HG03139 (cell line): ENCODE data around the gene DIP2A.
"Not testable (repeated sequence)": the region's sequence is repeated elsewhere in the genome, so short reads cannot be mapped to it uniquely, and the experiment has no call there.

Source experiments
- ATAC-seq: cut with Tn5 transposase; IDR thresholded peaks from one replicate; pipeline ENCODE4 v1.9.1; 2021; ENCODE audit not compliant: unreplicated experiment

DIP2A gene

GRCh38 chr21:46425571-46425970 is 33.1 kb upstream of the DIP2A start:
- ATAC-seq: no peak

GRCh38 chr21:46426313-46427046 is 32.2 kb upstream of the DIP2A start:
- no peak for ATAC-seq

GRCh38 chr21:46427516-46427915 is 31.2 kb upstream of the DIP2A start:
- no peak for ATAC-seq

GRCh38 chr21:46428286-46428685 is 30.4 kb upstream of the DIP2A start:
- no peak for ATAC-seq

GRCh38 chr21:46428987-46429710 is 29.5 kb upstream of the DIP2A start:
- no peak for ATAC-seq

GRCh38 chr21:46429754-46430681 is 28.7 kb upstream of the DIP2A start:
- no peak for ATAC-seq

GRCh38 chr21:46431448-46431847 is 27.2 kb upstream of the DIP2A start:
- no peak for ATAC-seq

- no peak for ATAC-seq
Measured at GRCh38 chr21:46431884-46432488, 26.7 kb upstream of the DIP2A start.

- ATAC-seq: not testable (repeated sequence)
Measured at GRCh38 chr21:46433116-46433515, 25.6 kb upstream of the DIP2A start.

- no peak for ATAC-seq
Measured at GRCh38 chr21:46434322-46434958, 24.3 kb upstream of the DIP2A start.

GRCh38 chr21:46435786-46436227 is 22.9 kb upstream of the DIP2A start:
- ATAC-seq: no peak

- no peak for ATAC-seq
Measured at GRCh38 chr21:46436621-46437020, 22.1 kb upstream of the DIP2A start.

- no peak for ATAC-seq
Measured at GRCh38 chr21:46437096-46437498, 21.6 kb upstream of the DIP2A start.

GRCh38 chr21:46437511-46437910 is 21.2 kb upstream of the DIP2A start:
- ATAC-seq: no peak

- no peak for ATAC-seq
Measured at GRCh38 chr21:46438241-46438640, 20.4 kb upstream of the DIP2A start.

- ATAC-seq: no peak
Measured at GRCh38 chr21:46439906-46440305, 18.8 kb upstream of the DIP2A start.

- ATAC-seq: no peak
Measured at GRCh38 chr21:46441331-46441730, 17.4 kb upstream of the DIP2A start.

GRCh38 chr21:46441961-46442498 is 16.7 kb upstream of the DIP2A start:
- no peak for ATAC-seq

- no peak for ATAC-seq
Measured at GRCh38 chr21:46442938-46443337, 15.8 kb upstream of the DIP2A start.

- ATAC-seq: no peak
Measured at GRCh38 chr21:46443910-46444309, 14.8 kb upstream of the DIP2A start.
